Putamen (tissue), 1 donor: ENCODE results near the gene NFATC4.
A peak's percentile ranks its signal among the peaks of the same experiment; 100 is the strongest.
"Not testable (repeated sequence)": the region's sequence is repeated elsewhere in the genome, so short reads cannot be mapped to it uniquely, and the experiment has no call there.

Experiments
- DNase-seq: peaks from one replicate; pipeline ENCODE4 v3.0.0-alpha.2; 2016; ENCODE audit warnings: low spot score

The NFATC4 gene

DNA sequence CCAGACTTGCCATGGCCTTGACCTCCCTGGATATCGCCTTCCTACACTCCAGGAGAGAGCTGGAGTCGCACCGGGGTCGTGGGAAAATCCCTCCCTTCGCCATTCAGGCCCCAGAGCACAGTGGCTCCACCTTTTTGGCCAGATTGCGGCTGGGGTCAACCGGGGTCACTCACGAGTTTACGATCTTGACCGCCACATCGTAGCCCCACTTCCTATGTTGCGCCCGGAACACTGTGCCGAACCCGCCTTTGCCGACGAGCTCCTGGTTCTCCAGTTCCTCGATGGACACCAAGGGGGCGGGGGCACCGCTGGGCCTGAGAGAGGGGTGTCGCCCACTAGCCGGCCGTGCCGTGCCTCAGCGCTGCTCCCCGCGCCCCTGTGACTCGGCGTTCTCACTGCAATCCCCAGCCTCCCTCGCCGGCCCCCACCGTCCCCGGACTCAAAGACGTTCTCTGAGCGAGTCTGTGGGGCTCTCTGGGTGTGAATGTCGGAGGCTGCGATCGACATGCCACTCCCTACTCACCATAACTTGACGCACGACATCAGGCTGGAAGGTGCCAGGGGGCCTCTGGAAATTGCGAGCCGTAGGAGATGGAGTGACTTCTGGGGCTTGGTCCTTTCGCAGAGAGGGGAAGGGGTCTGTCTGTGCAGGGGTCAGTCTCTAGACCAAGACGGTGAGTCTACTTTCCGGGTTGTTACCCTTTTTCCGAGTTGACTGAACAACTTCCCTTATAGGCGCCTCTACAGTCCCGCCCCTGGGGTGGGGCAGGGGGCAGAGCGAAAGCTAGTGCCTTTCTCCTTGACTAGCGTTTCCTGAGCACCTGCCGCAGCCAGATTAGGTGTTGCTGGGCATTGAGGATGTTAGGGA lies 28.5 kb upstream of the NFATC4 start, which contains the start of gene RIPK3:
TSS of gene RIPK3 (minus strand) at position 708 of the 868 bp plus-strand sequence. CDS start at position 543, 165 bp downstream.
- DNase-seq = no peak

DNA sequence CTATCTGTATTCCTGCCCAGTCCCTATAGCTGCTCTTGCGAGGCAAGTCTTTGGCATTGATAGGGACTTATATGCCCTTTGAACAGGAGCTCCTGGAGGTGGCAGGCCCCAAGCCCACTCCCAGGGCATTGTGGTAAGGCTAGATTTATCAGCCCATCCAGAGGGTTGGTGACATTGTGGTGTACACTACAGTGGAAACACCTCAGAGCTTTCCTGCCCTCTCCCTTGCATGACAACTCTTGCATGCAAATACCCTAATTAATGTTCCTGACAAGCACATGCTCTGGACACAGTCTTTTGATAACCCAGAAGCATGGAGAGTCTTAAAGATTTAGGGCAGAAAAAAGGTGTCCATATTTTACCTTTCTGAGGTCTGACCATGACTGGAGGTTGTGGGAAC lies 27.4 kb upstream of the NFATC4 start:
- no peak for DNase-seq

DNA sequence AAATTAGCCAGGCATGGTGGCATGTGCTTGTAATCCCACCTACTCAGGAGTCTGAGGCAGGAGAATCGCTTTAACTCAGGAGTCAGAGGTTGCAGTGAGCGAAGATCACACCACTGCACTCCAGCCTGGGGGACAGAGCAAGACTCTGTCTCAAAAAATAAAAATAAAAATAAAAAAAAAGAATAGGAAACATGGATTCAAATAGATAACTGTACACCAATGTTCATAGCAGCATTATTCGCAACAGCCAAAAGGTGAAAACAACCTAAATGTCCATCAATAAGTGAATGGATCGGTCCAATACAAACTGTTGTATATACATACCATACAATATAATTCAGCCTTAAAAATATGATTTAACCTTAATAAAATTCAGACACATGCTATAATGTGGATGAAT lies 25.1 kb upstream of the NFATC4 start:
- DNase-seq = no peak

DNA sequence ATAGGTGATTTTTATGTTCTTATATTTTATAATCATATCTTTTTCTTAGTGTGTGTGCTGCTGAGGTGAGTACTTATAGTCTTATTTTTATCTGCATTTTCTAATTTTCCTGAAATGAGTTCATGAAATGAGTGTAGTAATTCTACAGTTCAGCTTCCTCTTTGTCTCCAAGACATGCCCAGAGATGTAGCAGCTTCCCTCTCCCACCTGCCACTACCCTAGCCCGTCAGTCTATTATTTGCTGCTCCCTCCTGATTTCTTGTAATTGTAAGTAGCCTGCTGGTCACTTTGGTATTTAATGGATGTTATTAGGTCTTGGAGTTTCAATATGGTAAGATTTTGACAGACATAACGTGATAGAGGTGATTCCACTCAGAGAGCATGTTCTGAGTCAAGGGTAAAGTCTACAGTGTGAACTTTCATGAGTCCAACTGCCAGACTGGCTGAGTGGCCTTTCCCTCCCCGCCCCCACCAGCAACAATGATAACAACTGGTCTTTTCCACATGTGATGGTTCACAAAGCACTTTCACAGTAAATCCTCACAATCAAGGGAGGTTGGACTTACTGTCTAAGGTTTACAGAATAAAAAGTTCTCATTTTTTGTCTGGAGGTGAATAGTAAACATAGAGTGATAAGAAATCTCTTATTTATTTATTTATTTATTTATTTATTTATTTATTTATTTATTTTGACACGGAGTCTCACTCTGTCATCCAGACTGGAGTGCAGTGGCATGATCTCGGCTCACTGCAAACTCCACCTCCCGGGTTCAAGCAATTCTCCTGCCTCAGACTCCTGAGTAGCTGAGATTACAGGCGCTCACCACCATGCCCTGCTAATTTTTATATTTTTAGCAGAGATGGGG lies 24.0 kb upstream of the NFATC4 start:
- no peak for DNase-seq

DNA sequence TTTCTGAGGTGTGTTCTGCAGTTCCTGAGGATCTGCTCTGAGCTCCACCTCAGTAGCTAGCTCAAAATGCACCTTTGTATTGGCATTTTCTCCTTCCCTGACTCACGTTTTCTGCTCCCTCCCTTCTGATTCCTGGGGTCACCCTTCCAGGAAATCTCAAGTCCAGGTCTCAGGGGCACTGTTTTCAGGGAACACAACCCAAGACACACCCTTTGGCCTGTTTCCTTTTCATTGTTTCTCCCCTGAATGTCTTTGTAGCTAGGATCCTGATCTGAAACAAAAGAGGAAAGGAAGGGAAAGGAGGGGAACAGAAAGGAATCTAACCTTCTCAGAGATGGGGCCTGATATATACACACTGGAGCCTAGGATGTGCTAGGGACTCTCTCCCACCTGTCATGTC lies 20.9 kb upstream of the NFATC4 start:
- no peak for DNase-seq

DNA sequence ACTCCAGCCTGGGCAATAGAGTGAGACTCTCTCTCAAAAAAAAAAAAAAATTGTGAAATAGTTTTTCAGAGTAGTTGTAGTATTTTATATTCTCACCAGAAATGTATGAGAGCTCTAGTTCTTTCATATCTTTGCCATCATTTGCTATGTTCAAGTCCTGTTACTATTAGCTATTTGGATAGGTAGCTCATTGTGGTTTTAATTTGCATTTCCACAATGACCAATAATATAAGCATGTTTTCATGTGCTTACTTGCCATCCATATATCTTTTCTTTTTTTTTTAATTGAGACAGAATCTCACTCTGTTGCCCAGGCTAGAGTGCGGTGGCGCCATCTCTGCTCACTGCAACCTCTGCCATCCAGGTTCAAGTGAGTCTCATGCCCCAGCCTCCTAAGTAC lies 19.8 kb upstream of the NFATC4 start:
- no peak for DNase-seq

DNA sequence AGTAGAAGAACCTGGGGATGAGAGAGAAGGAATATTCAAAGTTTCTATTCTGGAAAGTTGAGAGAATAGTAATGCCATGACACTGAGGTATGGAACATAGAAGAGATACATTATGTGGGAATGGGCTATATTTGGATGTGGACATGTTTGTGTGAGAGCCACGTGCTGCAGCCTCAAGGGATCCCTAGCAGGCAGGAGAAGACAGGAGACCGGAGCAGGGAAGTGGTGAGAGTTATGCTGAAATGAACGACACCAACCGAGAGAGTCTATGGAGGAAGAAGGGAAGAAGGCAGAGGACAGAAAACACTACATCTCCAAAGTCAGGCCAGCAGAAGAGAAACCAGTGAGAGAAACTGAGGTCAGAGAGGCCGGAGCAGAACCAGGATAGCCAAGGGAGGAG lies 18.2 kb upstream of the NFATC4 start:
- no peak for DNase-seq

DNA sequence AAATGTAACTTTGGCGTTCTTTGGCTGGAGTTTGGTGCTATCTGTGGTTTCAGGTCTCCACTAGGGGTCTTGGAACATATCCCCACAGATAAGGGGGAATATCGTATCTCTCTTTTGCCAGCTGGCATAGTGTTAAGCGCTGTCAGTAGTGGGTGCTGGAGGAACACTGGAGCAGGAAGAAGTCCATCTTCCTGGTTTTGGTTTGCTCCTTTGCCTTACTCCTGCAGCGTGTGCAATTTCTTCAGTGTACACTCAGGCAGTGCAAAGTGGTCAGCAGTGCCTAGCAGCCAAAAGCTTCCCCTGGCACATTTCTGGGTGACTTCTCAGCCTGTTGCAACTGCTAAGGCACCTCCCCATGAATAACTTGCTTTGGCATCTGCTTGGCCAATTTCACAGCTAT lies 16.5 kb upstream of the NFATC4 start:
- no peak for DNase-seq

DNA sequence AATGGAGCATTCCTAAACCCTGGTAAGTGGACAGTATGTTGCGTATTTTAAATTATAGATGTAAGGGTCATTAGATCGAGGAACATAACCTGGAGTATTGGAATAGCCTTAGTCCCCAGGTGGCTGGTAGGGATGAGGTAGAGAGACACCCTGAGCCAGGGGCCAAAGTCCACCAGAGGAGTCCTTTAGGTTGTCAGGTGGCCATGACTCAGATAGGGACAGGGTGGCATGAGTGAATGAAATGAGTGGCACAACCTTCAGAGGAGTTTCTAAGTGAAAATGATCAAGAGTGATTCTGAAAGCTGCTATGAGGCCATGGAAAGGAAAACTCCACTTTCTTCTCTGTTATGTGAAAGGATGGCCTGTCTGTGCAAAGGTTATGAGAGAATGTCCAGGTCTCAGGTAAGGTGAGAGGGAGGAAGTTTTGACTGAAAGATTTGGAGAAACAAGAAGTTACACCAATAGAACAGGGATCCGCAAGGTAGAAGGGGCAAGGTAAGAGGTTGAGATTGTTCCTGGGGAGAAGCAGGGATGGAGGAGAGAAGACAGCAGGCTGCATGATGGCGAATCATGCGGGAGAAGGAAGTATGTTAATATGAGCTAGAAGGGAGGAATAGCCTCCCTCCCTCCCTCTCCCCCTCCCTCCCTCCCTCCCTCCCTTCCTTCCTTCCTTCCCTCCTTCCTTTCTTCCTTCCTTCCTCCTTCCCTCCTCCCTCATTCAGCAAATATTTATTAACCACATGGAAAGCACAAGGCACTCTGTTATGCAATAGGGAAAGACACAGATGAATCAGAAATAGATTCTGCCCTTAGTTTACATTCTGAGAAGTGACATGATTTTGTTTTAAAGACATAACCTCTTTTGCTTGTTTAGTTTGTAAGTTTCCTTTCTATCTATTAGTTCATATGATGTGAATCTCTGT lies 14.2 kb upstream of the NFATC4 start:
- DNase-seq = no peak

DNA sequence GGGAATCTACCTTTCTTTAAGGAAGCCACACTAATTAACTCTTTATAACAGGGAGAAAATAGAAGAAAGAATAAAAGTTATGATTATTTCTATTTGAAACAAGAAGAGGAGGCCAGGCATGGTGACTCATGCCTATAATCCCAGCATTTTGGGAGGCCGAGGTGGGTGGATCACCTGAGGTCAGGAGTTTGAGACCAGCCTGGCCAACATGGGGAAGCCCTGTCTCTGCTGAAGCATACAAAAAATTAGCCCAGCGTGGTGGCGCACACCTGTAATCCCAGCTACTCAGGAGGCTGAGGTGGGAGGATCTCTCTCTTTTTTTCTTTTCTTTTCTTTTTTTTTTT lies 13.5 kb upstream of the NFATC4 start:
- not testable (repeated sequence) for DNase-seq

DNA sequence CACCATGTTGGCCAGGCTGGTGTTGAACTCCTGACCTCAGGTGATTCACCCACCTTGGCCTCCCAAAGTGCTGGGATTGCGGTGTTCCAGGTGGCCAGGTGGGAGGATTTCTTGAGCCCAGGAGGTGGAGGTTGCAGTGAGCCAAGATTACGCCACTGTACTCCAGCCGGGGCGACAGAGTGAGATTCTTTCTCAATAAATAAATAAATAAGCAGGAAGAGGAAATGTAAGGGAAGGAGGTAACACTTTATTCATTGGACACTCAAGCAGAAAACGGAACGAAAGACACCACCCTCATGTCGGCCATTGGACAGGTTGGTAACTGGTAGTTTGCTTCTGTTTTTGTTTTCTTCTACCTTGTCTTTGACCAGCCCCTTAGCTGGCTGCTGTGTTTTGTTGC lies 13.0 kb upstream of the NFATC4 start:
- no peak for DNase-seq

DNA sequence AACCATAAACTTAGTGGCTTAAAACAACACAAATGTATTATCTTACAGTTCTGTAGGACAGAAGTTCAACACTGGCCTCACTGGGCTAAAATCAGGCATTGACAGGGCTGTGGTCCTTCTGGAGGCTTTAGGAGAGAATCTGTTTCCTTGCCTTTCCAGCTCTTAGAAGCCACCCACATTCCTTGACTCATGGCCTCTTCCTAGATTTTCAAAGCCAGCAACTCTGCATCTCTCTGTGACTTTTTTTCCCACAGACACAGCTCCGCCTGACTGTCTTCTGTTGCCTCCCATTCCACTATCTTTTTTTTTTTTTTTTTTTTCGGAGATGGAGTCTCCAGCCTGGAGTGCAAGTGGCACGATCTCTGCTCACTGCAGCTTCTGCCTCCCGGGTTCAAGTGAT lies 11.8 kb upstream of the NFATC4 start:
- DNase-seq = no peak

DNA sequence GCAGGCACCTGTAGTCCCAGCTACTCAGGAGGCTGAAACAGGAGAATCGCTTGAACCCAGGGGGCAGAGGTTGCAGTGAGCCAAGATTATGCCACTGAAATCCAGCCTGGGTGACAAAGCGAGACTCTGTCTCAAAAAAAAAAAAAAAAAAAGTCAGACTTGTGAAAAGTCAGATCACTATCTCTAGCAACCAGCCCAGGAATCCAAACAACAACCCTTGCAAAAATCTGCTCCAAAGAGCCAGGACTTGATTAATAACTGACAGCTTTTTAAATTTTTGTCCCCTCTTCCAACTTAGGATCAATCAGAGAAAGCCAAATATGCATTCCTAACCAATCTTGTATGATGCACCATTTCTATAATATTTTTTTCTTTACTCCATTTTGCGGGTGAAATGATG lies 7.7 kb upstream of the NFATC4 start:
- no peak for DNase-seq

DNA sequence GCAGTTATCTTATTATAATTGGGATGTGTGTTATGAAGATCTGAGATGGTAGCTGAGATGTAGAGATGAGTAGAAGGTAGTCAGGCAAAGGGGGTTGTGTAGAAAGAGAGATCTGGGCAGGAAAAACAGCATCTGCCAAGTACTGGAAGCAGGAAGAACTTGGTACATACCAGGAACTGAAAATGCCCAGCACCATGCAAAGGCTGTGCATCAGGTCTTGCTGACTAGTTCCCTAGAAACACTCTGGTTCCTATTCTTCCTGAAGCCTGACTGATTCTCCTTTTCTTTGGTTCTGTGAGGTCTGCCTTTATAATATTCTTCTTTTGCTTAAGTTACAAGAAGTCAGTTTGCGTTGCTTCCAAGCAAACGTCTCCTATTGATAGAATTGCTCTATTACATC lies 6.7 kb upstream of the NFATC4 start:
- no peak for DNase-seq

DNA sequence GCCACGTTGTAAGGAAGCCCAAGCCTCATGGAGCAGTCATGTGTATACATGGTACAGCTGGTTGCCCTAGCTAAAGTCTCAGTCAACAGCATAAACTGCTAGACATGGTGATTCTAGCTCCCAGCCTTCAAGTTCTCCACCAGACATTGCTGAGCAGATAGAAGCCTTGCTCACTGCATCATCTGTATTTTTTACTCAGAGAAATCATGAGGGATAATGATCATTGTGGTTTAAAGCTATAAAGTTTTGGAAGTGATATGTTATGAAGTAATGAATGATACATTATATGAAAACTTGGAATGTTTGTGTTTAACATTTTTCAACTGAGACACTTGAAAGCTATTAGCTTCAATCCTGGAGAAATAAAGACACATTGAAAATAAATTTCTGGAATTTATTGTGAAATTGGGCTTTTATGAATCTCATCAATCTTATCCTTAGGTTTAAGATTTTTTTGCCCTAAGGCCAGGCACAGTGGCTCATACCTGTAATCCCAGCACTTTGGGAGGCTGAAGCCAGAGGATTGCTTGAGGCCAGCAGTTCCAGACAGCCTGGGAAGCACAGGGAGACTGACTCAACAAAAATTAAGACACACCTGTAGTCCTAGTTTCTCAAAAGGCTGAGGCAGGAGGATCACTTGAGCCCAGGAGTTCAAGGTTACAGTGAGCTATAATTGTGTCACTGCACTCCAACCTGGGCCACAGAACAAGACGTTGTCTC lies 5.6 kb upstream of the NFATC4 start:
- DNase-seq = no peak

DNA sequence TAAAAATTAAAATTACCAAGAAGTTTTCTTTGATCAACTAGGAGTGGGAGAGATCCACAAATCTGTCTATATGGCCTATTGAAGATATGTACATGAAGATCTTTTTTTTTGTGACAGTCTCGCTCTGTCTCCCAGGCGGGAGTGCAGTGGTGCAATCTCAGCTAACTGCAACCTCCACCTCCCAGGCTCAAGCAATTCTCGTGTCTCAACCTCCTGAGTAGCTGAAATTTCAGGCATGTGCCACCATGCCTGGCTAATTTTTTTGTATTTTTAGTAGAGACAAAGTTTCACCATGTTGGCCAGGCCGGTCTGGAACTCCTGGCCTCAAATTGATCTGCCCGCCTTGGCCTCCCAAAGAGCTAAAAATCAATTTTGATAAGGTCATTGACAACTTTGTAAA lies 4.6 kb upstream of the NFATC4 start:
- DNase-seq = no peak

DNA sequence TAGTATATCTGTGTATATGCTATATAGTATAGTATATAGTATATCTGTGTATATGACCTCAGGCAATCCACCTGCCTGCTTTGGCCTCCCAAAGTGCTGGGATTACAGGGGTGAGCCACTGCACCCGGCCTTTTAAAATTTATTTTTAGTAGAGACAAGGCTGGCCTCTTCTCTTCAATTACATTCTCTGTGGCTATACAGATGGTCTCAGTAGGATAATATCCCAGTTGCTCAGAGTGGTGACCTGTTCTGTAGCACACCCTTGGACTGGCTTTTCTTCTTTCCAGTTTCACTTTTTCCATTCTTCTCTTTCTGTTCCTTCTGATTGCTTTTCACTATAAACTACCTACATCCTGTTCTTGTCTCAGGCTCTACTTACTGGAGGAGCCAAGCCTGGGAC lies 3.1 kb upstream of the NFATC4 start:
- no peak for DNase-seq

DNA sequence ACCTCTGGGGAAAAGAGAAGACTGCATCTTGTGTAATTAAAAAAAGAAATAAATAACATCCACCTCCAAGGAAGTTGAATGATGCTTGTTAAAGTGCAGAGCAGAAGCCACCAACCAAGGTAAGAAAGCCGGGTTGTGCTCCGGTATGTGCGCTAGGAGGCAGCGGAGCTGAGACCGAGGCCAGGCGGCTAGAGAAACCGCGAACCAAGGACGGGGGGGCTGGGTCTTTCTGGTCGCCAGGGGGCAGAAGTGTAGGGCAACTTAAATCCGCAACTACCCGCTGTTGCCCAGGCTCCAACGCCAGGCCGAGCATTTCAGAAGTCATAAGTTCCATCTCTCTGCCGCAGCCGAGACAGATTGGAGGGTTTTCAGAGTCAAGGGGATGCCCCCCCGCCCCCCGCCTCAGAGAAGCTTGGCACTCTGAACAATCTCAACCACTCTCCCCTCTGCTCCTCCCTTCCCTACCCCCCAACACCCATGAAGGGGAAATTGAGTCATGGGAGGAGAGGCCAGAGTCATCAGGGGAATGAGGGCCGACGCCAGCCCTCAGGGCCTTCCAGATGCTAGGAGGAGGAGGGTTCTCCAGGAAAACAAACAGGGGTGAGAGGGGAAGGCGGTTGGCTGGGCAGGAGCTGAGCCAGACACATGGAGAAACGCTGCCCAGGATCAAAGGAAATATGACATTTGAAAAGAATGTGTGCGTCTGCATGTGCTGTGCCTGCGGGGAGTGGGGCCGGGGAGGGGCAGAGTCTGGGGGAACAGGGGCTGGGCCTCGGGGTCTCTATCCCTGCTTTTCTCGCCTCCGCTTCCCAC lies 2.2 kb upstream of the NFATC4 start:
- DNase-seq = no peak

DNA sequence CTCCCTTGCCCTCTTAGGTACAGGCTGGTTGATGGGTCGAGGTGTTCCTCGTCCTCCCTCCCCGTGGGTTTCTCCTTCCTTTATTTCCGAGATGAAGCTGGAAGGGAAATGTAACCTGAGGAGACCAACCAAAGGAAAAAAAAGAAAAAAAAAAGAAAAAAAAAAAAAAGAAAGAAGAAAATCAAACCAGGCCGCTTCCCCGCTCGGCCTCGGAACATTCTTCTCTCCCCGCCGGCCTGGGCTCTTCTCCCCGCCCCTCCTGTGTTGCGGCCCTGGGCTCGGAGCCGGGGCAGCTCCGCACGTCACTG lies 1.6 kb upstream of the NFATC4 start:
- no peak for DNase-seq

DNA sequence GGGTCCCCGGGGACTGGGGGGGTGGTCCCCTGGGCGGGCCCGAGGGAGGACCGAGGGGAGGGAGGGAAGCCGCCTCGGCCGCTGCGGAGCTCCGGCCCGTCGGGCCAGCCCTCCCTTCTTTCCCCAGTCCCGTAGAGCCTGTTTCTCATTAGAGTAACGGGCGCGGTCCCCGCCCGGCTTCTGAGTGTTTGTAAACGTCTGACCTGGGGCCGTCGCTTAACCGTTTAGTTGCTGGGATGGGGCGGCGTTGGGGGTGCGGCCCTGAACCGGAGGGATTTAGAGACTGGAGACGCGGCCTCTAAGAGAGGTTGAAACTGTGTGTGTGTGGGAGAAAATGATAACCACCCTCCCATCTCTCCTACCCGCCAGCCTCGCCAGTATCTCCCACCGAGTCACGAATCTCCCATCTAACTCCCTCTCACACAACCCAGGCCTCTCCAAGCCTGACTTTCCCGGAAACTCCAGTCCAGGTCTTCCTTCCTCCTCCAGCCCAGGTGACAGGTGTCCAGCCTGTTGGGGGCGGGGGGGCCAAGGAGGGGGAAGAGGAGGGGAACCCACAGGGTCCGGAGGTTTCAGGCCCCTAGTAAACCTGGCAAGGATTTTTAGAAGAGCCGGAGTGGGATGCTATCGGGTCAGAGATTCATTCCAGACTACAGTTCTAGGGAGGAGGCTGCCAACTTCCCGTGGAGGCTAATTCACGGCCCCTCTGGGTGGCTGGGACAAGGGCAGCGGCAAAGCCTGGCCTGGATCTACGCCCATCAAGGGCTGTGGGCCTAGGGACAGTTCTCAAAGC lies 1.1 kb upstream of the NFATC4 start:
- DNase-seq = peak; percentile 61
